ENCODE measurements around the gene MYO9B.
"Not testable (repeated sequence)": the region's sequence is repeated elsewhere in the genome, so short reads cannot be mapped to it uniquely, and the experiment has no call there.

MYO9B gene

GRCh38 chr19:17138052-17138846 is 62.7 kb downstream of the MYO9B start:
- not testable (repeated sequence) for DNase-seq (ENCODE audit: low read depth in 4 of 4, low spot score in 1 of 4)

GRCh38 chr19:17138937-17139598 is 63.5 kb downstream of the MYO9B start:
- no peak for DNase-seq (ENCODE audit: low read depth in 4 of 4, low spot score in 1 of 4)

- DNase-seq (ENCODE audit: low read depth in 4 of 4, low spot score in 1 of 4) = not testable (repeated sequence)
Measured at GRCh38 chr19:17144771-17145170, 69.2 kb downstream of the MYO9B start.

- no peak for DNase-seq (ENCODE audit: low read depth in 4 of 4, low spot score in 1 of 4)
Measured at GRCh38 chr19:17145546-17146497, 70.2 kb downstream of the MYO9B start.

GRCh38 chr19:17148130-17148529 is 72.6 kb downstream of the MYO9B start:
- no peak for DNase-seq (ENCODE audit: low read depth in 4 of 4, low spot score in 1 of 4)

GRCh38 chr19:17149393-17150135 is 74.0 kb downstream of the MYO9B start:
- DNase-seq (ENCODE audit: low read depth in 4 of 4, low spot score in 1 of 4) = no peak

- no peak for DNase-seq (ENCODE audit: low read depth in 4 of 4, low spot score in 1 of 4)
Measured at GRCh38 chr19:17153996-17154395, 78.4 kb downstream of the MYO9B start.

GRCh38 chr19:17155251-17155650 is 79.7 kb downstream of the MYO9B start:
- DNase-seq (ENCODE audit: low read depth in 4 of 4, low spot score in 1 of 4) = no peak

- DNase-seq (ENCODE audit: low read depth in 4 of 4, low spot score in 1 of 4) = no peak
Measured at GRCh38 chr19:17156296-17156946, 80.8 kb downstream of the MYO9B start.

GRCh38 chr19:17156947-17157302 is 81.3 kb downstream of the MYO9B start:
- DNase-seq (ENCODE audit: low read depth in 4 of 4, low spot score in 1 of 4) = no peak

- DNase-seq (ENCODE audit: low read depth in 4 of 4, low spot score in 1 of 4) = no peak
Measured at GRCh38 chr19:17158584-17158983, 83.0 kb downstream of the MYO9B start.

- no peak for DNase-seq (ENCODE audit: low read depth in 4 of 4, low spot score in 1 of 4)
Measured at GRCh38 chr19:17159466-17160393, 84.2 kb downstream of the MYO9B start.

- no peak for DNase-seq (ENCODE audit: low read depth in 4 of 4, low spot score in 1 of 4)
Measured at GRCh38 chr19:17160908-17161307, 85.3 kb downstream of the MYO9B start.

- DNase-seq (ENCODE audit: low read depth in 4 of 4, low spot score in 1 of 4) = not testable (repeated sequence)
Measured at GRCh38 chr19:17162131-17162530, 86.6 kb downstream of the MYO9B start.

GRCh38 chr19:17162580-17162979 is 87.0 kb downstream of the MYO9B start:
- DNase-seq (ENCODE audit: low read depth in 4 of 4, low spot score in 1 of 4) = no peak

- DNase-seq (ENCODE audit: low read depth in 4 of 4, low spot score in 1 of 4) = no peak
Measured at GRCh38 chr19:17163652-17164051, 88.1 kb downstream of the MYO9B start.

GRCh38 chr19:17164639-17165038 is 89.1 kb downstream of the MYO9B start:
- no peak for DNase-seq (ENCODE audit: low read depth in 4 of 4, low spot score in 1 of 4)

- DNase-seq (ENCODE audit: low read depth in 4 of 4, low spot score in 1 of 4) = no peak
Measured at GRCh38 chr19:17165715-17166114, 90.1 kb downstream of the MYO9B start.
